Measurements from ENCODE around the gene ATP5F1B. TPM values are rescaled to one million over a fixed set of nuclear protein-coding genes. Genes with fewer than 3 reads are reported as not detected.

Gene ATP5F1B
- total and polyA plus RNA-seq, 9 of the 15 experiments (the other 6 are each of a cell fraction or from before 2014, with no cell fraction given), result 908 to 3,125 (median 1,482) TPM

- TF ChIP-seq NR4A1 (CRISPR knock-in tag; IDR thresholded peaks at IDR 0.05) (no peak), NR4A1 (tag; IDR thresholded peaks at IDR 0.05) (no peak), PCBP1 (IDR thresholded peaks at IDR 0.05; ENCODE audit: low read depth, low read length, poor library complexity, severe bottlenecking) (peak; percentile 70), NEUROD1 (IDR thresholded peaks at IDR 0.05; ENCODE audit: borderline replicate concordance, low read depth, low read length, partially characterized antibody) (peak; percentile 70), SOX6 (IDR thresholded peaks at IDR 0.05) (peak; percentile 3), ATF2 (CRISPR knock-in tag; IDR thresholded peaks at IDR 0.05) (no peak), NBN (IDR thresholded peaks at IDR 0.05; ENCODE audit: low read depth) (peak; percentile 86), NR1H2 (CRISPR knock-in tag; IDR thresholded peaks at IDR 0.05) (no peak), HLTF (IDR thresholded peaks at IDR 0.05) (0 out of 2 replicates have a peak, but pooled peaks have one; percentile 5), ZNF280A (IDR thresholded peaks at IDR 0.05; ENCODE audit: low read depth, partially characterized antibody) (no peak), ZNF511 (CRISPR knock-in tag; IDR thresholded peaks at IDR 0.05) (no peak; the same call in 1 of the 2 replicates), SETDB1 (IDR thresholded peaks at IDR 0.05; ENCODE audit: low read length) (no peak), STAT5A (IDR thresholded peaks at IDR 0.05; ENCODE audit: borderline replicate concordance, low read length) (no peak; the same call in 1 of the 2 replicates), IFI16 (CRISPR knock-in tag; IDR thresholded peaks at IDR 0.05) (no peak), TARDBP (IDR thresholded peaks at IDR 0.05) (no peak), LCOR (CRISPR knock-in tag; IDR thresholded peaks at IDR 0.05) (peak; percentile 57), EWSR1 (IDR thresholded peaks at IDR 0.05; ENCODE audit: borderline replicate concordance, low read depth, partially characterized antibody) (no peak)
Measured at GRCh38 chr12:56688129-56688845, 42.5 kb upstream of the ATP5F1B start, which contains the start of gene PTGES3 (continued).
